ENCODE measurements around the gene ANKS4B.
"Not testable (repeated sequence)": the region's sequence is repeated elsewhere in the genome, so short reads cannot be mapped to it uniquely, and the experiment has no call there.

ANKS4B gene

DNA sequence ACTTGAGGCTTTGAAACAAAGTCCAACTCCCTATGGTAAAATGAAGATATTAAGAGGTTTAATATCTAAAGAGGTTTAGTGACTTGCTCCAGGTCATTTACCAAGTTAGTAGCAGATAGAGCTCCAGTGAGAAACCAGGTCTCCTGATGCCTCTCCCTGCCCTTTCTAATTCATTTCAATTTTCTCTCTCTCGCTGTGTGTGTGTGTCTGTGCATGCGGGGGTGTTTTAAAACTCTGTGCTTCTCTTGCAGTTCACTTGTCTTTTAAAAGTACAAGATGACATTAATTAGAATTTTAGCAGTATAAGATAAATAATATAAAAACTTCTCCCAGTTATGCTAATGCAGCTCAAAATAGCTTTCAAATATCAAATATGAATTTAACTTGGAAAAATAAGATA is 13.9 kb upstream of the ANKS4B start:
- DNase-seq: no peak

DNA sequence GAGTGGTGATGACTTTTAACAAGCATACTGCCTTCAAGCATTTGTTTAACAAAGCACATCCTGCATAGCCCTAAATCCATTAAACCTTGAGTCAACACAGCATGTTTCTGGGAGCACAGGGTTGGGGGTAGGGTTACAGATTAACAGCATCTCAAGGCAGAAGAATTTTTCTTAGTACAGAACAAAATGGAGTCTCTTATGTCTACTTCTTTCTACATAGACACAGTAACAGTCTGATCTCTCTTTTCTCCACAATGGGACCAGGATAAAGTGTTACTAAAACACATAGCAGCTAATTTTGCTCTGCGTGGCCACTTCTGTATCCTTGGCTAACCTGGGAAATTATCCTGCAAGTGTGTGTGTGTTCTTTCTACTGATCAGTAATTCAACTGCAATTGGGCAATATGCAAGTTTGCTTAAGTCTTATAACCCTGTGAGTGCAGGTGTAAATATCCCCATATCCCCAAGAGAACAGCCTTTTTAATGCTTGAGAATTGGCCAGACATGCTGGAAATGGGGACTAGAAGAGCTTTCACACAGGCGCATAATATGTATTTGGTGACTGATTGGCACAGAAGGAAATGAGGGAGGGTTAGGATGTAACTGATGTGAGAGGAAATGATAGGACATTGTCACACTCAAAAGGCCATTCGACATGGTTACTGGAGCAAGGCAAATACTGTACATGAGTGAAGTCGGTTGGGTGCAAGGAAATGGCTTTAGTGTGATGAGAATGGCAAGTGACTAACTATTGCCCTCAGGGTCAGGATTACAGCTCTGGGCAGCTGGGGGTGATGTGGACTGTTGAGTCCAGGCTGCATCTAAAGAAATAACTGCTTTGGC is 10.8 kb upstream of the ANKS4B start:
- no peak for DNase-seq

DNA sequence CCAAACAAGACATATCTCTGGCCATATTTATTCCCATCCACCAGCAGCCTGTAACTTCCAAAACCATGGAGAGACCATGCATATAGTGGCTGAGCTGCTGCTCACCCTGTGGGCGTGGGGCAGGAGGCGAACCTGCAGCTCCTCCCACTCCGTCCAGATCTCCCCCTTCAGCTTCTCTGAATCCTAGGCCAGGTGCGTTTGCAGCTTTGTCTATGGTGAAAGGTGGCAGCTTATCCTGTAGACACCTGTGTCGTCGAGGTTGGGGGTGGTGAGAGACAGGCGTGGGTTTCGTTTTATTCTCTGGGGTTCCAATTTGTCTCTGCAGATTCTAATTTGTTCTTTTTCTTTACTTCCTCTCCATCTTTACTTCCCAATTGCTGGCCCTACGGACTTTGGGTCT is 9.7 kb upstream of the ANKS4B start:
- peak; percentile 35 for DNase-seq

DNA sequence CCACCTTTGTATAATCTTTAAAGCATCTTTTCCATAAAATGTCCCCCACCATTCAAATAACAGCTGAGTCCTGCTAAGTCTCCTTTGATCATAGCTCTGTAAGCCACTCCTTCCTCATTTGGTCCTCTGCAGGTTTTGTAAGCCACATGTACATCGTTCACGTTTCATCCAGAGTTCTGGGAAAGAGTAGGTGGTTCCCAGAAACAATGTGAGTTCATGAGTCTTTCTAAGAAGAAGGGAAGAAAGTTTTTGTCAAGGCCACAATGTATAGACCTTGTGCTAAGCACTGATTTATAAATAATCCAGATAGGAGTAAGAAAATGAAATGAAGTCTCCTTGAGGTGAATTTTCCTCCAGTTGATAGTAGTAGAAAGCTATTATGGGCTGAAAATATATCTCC is 8.7 kb upstream of the ANKS4B start:
- DNase-seq: no peak

DNA sequence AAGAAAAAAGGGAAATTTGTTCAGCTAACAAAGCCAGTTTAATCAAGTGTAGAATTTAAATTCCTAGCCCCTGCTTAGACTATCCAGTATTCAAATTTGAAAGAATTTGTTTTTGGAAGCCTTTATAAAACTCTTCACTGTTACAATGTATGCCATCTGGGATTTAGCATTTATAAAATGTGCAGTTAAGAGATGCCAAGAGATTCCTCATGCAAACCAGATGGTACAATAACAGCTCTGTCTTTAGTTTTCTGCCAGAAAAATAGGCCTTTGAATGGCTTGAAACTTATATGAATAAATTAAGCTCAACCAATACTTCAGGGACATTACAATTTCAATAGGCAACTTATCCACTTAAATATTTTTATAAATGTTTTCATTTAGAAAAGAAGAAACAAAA is 6.8 kb upstream of the ANKS4B start:
- DNase-seq: no peak

DNA sequence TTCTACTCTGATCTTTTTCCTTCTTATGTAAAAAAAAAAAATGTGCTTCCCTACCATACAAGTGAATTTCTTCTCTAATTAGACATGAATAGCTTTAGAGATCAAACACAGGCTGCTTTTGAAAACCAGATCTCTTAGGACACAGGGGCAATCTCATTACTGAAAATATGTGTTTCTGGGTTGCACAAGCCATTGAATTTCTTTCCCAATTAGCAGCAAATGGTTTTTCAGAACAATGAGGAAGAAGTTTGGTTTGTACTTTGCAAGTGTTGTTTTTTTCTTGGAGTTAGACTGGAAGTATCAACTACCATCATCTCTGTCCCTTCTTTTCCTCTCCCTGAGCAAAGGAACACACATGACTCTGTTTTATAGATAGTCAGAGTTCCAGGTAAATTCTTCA is 5.6 kb upstream of the ANKS4B start:
- DNase-seq: no peak

DNA sequence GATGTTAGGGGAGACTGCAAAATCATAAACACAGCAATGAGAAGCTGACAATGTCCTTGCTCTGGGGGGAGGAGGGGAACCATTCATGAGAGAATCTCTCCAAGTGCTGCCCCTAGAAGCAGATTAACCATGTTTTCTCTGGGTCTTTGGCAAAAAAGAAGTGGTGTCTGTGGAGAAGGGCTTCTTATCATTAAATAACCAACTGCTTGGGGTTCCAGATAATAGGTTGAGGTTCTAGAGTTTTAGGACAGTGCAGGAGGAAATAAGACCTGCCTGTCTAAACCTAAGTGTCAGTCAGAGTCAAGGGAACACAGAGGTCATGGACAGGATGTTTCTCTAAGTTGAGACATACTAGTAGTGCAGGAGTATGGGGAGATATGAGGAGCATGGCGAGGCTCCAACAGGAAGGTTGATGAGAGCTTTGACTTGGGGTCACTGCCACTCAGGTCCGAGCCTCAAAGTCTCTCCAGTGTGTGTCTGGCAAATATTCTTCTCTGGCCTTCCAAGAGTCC is 5.1 kb upstream of the ANKS4B start:
- DNase-seq: no peak

DNA sequence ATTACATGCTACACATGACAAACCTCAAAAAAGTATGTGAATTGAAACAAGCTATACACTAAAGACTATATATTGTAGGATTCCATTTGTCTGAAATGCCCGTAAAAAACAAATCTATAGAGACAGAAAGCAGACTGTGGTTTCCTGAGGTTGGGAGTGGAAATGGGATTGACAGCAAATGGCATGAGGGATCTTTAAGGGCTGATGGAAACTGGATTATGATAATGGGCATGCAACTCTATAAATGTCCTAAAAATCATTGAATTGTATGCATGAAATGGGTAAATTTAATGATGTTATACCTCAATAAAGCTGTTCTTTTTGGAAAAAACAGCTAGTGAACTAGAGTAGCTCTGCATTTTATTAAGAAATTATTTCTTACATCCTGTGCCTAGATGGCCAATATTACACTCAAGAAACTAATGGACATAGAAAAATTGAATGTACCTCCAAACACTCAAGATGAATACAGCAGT is 416 bp upstream of the ANKS4B start:
- DNase-seq: no peak

DNA sequence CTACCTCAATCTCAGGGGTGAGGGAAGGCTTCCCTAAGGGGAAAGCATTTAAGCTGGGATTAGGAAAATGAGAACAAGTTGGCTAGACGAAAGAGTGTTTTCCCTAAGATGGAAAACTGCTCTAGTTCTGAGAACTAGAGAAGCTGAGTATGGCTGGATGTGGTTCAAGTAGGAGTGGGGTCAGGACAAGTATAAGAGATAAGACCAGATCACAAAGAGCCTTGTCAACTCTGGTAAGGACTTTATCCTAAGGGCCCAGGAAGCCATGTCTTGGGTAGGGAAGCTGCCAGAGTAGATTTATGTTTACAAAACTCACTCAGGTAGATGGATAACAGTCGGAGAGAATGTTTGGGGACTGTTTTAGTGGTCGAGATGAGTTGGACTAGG is 1.7 kb downstream of the ANKS4B start:
- DNase-seq: no peak

DNA sequence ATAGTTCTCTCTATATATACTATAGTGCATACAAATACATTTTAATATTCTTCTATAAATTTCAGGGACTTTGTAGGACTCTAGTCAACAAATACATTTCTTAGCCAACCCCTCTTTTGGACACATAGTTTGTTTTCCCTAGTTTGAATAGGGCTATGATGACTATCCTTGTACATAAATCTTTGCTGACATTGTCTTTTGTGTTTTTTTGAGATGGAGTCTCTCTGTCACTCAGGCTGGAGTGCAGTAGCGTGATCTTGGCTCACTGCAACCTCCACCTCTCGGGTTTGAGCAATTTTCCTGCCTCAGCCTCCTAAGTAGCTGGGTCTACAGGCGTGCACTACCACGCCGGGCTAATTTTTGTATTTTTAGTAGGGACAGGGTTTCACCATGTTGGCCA is 3.3 kb downstream of the ANKS4B start:
- DNase-seq: no peak

DNA sequence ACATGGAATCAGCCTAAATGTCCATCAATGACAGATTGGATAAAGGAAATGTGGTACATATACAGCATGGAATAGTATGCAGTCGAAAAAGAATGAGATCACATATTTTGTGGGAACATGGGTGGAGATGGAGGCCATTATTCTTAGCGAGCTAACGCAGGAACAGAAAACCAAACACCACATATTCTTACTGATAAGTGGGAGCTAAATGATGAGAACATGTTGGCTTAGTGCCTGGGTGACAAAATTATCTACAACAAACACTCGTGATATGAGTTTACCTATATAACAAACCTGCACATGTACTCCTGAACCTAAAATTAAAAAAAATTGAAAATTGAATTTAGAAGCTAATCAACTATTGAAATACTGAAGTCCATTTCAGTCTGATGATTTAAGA is 6.1 kb downstream of the ANKS4B start:
- no peak for DNase-seq

DNA sequence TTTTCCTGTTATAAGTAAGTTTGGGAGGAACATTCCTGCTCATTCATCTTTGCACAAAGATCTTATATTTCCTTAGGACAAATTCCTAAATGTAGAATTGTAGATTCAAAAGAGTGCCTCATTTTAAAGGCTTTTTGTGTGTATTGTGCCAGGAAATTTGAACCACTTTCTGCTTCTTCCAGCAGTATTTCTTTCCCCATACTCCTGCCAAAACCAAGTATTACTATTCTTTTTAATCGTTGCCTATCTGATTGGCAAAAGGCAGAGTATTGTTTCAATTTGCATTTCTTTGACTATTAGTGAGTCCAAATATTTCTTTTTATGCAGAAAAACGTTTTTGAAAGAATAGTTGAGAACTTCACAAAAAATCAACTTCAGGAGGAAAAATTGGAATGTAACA is 9.3 kb downstream of the ANKS4B start:
- DNase-seq: no peak

DNA sequence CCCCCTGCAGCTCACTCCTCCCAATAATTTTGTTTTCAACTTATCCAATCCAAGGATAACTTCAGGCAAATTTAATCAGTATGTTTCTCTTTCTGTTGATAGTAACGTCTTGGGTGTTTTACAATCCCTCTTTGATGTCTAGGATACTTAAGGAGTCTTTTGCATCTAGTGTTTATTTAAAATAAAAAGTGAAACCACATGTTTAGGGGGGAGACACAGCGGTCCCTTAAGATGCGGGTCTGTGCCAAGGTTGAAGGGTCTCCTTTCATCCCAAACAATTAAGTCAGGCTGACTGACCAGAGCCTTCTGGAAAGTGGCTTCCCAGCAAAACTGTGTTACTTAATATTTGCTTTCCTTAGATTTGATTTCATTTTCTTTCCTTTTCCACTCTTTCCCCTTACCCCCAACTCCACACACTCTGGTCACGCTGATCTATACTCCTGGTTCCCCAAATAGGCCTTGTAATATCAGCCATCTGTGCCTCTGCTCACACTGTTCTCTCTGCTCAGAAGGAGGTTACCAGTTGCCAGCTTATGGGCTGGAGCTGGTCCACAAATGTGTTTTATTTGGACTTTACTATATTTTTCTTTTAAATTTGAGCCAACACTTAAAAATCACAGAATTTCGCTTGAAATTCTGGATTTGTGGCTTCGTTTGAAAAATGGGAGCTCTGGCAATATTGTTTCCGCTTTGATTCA is 11.2 kb downstream of the ANKS4B start:
- no peak for DNase-seq

DNA sequence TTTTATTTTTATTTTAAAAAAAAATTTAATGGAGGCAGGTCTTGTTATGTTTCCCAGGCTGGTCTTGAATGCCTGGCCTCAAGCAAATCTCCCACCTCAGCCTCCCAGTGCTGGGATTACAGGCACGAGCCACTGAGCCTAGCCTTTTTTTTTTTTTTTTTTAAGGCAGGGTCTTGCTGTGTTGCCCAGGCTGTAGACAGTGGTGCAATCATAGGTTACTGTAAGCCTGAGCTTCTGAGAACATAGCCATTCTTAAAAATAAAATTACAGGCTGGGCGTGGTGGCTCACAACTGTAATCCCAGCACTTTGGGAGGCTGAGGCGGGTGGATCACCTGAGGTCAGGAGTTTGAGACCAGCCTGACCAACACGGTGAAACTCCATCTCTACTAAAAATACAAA is 14.7 kb downstream of the ANKS4B start:
- not testable (repeated sequence) for DNase-seq

DNA sequence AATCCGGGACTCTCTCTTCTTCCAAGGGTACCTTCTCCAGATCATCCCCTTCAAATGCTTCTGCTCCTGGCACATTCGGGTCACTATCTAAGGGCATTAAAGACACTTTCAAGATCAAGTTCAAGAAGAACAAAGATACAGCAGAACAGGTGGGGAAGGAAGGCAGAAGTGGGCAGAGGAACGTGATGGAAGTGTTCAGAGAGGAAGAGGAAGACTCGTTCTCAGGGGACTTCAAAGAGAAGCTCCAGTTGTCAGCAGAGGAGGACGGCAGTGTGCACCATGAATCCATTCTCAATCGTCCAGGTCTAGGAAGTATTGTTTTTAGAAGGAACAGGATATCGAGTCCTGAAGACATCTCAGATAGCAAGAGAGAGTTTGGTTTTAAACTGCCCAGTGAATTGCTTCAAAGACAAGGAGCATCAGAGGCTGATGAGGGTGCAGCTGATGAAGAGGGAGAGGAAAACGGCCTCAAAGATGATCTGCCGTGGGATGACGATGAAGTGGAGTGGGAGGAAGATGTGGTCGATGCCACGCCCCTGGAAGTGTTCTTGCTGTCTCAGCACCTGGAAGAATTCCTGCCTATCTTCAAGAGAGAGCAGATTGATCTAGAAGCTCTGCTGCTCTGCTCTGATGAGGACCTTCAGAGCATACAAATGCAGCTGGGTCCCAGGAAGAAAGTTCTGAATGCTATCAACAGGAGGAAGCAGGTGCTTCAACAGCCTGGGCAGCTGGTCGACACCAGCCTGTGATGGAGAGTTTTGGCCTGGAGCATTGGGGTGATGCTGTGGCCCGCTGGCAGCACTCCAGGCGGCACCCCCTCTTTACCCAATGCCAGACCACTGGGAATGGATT is 16.8 kb downstream of the ANKS4B start:
- DNase-seq: no peak

DNA sequence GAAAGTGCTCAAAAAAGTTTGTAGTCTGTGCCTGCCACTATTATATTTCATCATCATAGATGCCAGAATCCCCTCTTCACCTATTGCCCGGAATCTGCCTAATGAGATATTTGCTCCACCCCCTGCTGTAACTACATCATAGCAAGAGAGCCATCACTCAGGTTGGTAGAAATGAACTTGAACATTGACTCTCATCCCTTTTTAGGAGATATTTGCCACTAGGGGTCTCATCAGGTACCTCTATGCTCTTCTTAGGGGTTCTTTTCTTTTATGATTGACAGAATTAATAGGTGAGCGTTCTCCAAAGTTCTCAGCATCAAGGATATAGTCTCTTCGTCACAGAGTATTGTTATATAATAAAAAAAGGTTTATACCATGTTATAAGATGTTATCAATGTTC is 20.0 kb downstream of the ANKS4B start:
- no peak for DNase-seq

DNA sequence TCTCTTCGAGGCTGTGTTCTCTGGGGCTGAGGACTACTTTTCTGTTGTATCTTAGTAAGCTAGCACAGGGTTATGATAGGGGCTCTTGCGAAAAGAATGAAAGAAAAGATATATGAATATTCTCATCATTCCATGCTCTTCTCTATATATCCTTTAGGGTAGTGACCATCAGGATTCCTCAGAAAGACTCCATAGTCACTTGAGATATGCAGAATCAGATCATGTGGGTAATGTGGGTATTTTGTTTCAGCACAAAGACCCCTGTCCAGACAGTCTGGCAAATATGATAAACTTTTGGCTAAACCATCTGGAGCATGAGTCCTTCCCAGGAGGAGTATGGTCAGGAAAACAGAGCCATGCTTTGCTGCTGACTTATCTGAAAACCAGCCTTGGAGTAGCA is 23.1 kb downstream of the ANKS4B start:
- DNase-seq: no peak

DNA sequence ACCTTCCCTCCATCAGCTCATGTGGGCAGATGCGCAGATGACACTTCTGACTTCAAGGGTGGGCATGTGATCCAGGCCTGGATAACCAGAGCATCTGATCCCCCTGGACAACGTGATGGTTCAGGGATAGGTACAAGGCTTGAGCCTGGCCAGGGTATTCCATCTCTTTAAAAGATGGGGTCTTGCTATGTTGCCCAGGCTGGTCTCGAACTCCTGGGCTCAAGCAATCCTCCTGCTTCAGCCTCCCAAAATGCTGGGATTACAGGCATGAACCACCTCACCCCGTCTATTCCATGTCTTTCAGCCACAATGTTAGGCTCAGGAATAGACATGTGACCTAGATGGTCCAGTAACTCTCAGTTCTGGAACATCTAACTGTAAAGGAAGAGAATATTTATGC is 23.8 kb downstream of the ANKS4B start:
- no peak for DNase-seq

DNA sequence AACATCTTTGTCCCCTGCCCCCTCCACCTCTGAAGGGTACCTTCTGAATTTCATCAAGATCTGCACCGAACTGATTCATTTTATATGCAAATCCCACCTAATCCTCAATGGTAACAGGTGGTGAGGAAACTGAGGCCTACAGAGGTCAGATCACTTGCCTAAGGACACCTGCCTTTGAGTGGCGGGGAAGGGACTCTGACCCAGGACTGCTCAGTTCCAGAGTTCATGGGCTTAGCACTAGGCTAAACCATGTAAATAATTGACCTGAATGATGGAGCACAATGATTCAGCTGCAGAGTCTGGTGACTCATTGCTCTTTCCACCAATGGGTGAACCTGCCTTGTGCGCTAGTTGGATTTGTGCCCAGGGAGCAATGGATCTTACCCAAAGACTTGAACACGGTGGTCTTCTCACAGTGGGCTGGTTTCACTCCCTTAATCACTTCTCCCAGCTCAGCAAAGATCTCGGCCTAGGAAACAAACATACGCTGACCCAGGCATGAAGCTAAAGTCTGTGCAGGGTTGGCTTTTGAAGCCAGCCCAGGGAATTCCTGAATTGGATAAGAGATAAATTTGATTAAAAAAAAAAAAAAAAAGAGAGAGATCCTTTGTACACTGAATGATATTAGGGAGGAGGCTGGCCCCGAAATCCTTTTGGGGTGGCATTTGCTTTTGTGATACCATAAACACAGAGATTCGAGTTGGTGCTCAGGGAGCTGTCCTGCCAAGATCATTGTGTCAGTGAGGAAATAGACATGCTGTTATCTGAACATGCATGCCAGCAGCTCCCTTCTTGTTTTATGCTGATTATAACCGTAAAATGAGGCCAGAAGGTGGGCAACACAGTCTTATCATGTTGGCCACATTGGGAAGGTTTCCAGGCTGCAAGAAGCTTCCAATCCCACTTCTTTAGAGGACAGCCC is 27.6 kb downstream of the ANKS4B start:
- no peak for DNase-seq

DNA sequence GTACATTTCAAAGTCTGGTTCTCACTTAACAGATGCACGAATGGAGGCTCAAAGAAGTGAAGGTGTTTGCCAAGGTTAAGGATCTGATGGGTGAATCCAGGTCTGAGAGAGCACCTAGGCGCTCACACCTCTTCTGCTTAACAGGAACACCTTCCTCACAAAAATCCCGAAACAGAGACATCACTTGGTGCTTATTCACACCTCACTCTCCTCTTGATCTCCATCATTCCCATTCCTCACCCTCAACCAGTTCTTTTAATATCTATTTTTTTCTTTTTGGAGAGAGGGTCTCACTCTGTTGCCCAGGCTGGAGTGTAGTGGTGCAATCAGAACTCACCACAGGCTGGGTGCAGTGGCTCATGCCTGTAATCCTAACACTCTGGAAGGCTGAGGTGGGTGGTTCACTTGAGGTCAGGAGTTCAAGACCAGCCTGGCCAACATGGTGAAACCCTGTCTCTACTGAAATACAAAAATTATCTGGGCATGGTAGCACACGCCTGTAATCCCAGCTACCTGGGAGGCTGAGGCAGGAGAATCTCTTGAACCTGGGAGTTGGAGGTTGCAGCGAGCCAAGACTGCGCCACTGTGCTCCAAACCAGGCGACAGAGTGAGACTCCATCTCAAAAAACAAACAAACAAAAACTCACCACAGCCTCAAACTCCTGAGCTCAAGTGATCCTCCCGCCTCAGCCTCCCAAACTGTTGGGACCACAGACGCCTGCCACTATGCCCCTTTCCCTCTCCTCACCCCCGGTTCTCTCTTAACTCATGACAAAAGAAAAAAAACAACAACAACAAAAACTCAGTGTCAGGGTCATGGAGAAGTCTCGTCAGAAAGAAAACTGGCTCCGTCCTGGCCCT is 29.5 kb downstream of the ANKS4B start:
- DNase-seq: no peak
